GM23248 (cell line): ENCODE measurements around the gene BMP2K. TPM values are rescaled to one million over a fixed set of nuclear protein-coding genes. Genes with fewer than 3 reads are reported as not detected.

Source experiments
- DNase-seq: peaks from one replicate; pipeline ENCODE4 v3.0.0-alpha.2; 2015
- H2AFZ ChIP-seq: fragments of 200-600 bp; sonication (generic); 2 replicates; pipeline ENCODE4 v1.6.1; 2016; ENCODE audit warnings: antibody characterized with exemption
- H3F3A ChIP-seq: fragments of 200-600 bp; sonication (generic); 2 replicates; pipeline ENCODE4 v1.6.1; 2016; ENCODE audit warnings: mild to moderate bottlenecking, antibody characterized with exemption, mixed run types; ENCODE audit not compliant: insufficient read depth
- H3K27ac ChIP-seq: fragments of 200-600 bp; sonication (generic); 2 replicates; pipeline ENCODE4 v1.5.1; 2016; ENCODE audit warnings: mild to moderate bottlenecking
- H3K27me3 ChIP-seq: fragments of 200-600 bp; sonication (generic); replicated peaks from 2 replicates; pipeline ENCODE4 v1.6.1; 2016; ENCODE audit warnings: mild to moderate bottlenecking; ENCODE audit not compliant: insufficient read depth
- H3K36me3 ChIP-seq: fragments of 200-600 bp; sonication (generic); 2 replicates; pipeline ENCODE4 v1.6.1; 2016; ENCODE audit warnings: low read depth, mild to moderate bottlenecking
- H3K4me1 ChIP-seq: fragments of 200-600 bp; sonication (generic); 2 replicates; pipeline ENCODE4 v1.6.1; 2016; ENCODE audit warnings: mild to moderate bottlenecking; ENCODE audit not compliant: insufficient read depth
- H3K4me2 ChIP-seq: fragments of 200-600 bp; sonication (generic); one replicate; pipeline ENCODE4 v1.6.1; 2016; ENCODE audit warnings: mild to moderate bottlenecking; ENCODE audit not compliant: unreplicated experiment
- H3K4me3 ChIP-seq: fragments of 200-600 bp; sonication (generic); 2 replicates; pipeline ENCODE4 v1.5.1; 2016; ENCODE audit warnings: mild to moderate bottlenecking
- H3K79me2 ChIP-seq: fragments of 200-600 bp; sonication (generic); 2 replicates; pipeline ENCODE4 v1.6.1; 2016; ENCODE audit warnings: mild to moderate bottlenecking; ENCODE audit not compliant: insufficient read depth
- H3K9ac ChIP-seq: fragments of 200-600 bp; sonication (generic); 2 replicates; pipeline ENCODE4 v1.6.1; 2016; ENCODE audit warnings: mild to moderate bottlenecking
- H3K9me2 ChIP-seq: fragments of 200-600 bp; sonication (generic); 2 replicates; pipeline ENCODE4 v1.6.1; 2016; ENCODE audit warnings: mixed run types, mild to moderate bottlenecking, moderate library complexity; ENCODE audit not compliant: insufficient read depth
- H3K9me3 ChIP-seq: fragments of 200-600 bp; sonication (generic); one replicate; pipeline ENCODE4 v1.6.1; 2017; ENCODE audit warnings: low read depth
- H4K20me1 ChIP-seq: fragments of 200-600 bp; sonication (generic); 2 replicates; pipeline ENCODE4 v1.6.0; 2016; ENCODE audit not compliant: insufficient read depth
- EZH2 ChIP-seq: fragments of 200-600 bp; sonication (generic); IDR thresholded peaks from 2 replicates; pipeline ENCODE4 v1.6.1; 2018; ENCODE audit warnings: antibody characterized with exemption, mild to moderate bottlenecking; ENCODE audit not compliant: insufficient read depth, poor library complexity, severe bottlenecking
- EZH2phosphoT487 ChIP-seq: fragments of 200-600 bp; sonication (generic); IDR thresholded peaks from 2 replicates; pipeline ENCODE4 v1.6.1; 2018; ENCODE audit warnings: antibody characterized with exemption, moderate library complexity, mild to moderate bottlenecking, low read depth; ENCODE audit not compliant: insufficient read depth
- WGBS, 2 experiments: methylation state at CpG; one replicate each; pipeline ENCODE4 v1.1.6; 2015 to 2017; ENCODE audit warnings: low lambda C conversion rate in 2 of 2, low coverage in 1 of 2; ENCODE audit errors: missing lambda C conversion rate in 2 of 2; 5-methylcytosine and 5-hydroxymethylcytosine counted together
- in situ Hi-C: fragments of 300-500 bp; cut with MboI; formaldehyde crosslinking; loops from 2 replicates; pipeline ENCODE4 v1.15.0; 2020
- polyA plus RNA-seq: library from polyadenylated mRNA; unstranded; fragments of >200 nt; fragmentation: Nextera tagmentation; extraction: Ambion mirVana; gene quantifications from 2 replicates; pipeline ENCODE4 v1.2.1, GENCODE V29; 2016
- total RNA-seq: library from RNA; depleted of rRNA; stranded (reverse); fragments of >200 nt; shearing (Covaris generic); gene quantifications from 2 replicates; pipeline ENCODE4 v1.2.3, GENCODE V29; 2014

BMP2K gene
- total and polyA plus RNA-seq, 2 experiments from 2014 or later, result 11.0 to 53.0 TPM

DNA sequence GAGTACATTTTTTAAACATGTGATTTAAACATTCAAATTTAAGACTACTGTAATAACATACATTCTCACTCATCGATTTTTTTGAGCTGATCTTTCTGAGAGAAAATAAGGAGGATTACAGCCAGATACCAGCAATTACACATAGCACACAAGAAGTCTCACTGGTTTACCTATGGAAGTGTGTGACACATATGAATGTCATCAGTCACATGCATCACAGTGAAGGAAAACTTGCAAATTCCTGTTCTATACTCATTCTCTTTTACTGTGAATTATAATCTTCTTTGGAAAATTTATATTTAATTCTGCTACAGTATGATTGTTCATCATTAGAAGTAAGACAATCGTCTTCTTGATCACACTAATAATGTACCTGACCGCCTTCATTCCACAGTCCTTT lies 21.3 kb upstream of the BMP2K start:
- Histone ChIP-seq H3K9me3 (no peaks in the 10 kb centered on the region), H3K9ac (no peak overlapping the region), H3K9me2 (no peaks in the 10 kb centered on the region), H4K20me1 (no peaks in the 10 kb centered on the region), H3K36me3 (no peaks in the 10 kb centered on the region), H3K79me2 (no peaks in the 10 kb centered on the region), H3K4me1 (0 out of 2 replicates have a peak, but pooled peaks cover 1% of the 10 kb centered on the region), H3K4me2 (no peak overlapping the region), H3K27ac (no peak overlapping the region), H3K27me3 (no peaks in the 10 kb centered on the region), H3F3A (0 out of 2 replicates have a peak, but pooled peaks cover 6% of the 10 kb centered on the region), H2AFZ (no peak overlapping the region), H3K4me3 (no peak overlapping the region)
- DNase-seq, result no peak
- WGBS, 2 experiments, result 75 to 78% methylated on average over 3 of the region's 3 CpGs
- TF ChIP-seq EZH2phosphoT487 (no peak), EZH2 (no peak)
- in situ Hi-C loops, result no loop called here

DNA sequence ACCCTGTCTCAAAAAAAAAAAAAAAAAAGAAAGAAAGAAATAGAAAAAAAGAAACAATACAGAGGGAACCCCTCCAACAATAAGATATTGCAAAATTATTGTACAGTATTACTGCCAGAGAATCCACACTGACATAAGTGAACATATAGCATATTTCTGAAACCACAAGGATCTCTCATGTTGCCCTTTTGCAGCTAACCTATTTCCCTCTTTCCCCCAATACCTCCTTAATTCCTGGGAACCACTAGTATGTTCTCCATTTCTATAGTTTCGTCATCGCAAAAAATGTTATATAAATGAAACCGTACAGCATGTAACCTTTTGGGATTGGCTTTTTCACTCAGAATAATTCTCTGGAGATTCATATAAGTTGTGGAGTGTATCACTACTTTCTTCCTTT lies 20.0 kb upstream of the BMP2K start:
- TF ChIP-seq EZH2phosphoT487, result no peak
- TF ChIP-seq EZH2, result no peak
- in situ Hi-C loops, result no loop called here
- H3F3A ChIP-seq, result 0 out of 2 replicates have a peak, but pooled peaks cover 6% of the 10 kb centered on the region
- H3K9me2 ChIP-seq, result no peaks in the 10 kb centered on the region
- H3K4me2 ChIP-seq, result no peak overlapping the region
- no peaks in the 10 kb centered on the region for H3K27me3 ChIP-seq
- H3K36me3 ChIP-seq, result no peaks in the 10 kb centered on the region
- no peak for DNase-seq
- H3K4me3 ChIP-seq, result no peak overlapping the region
- H3K27ac ChIP-seq, result no peak overlapping the region
- no peak overlapping the region for H3K9ac ChIP-seq
- H3K79me2 ChIP-seq, result no peaks in the 10 kb centered on the region
- no peaks in the 10 kb centered on the region for H3K4me1 ChIP-seq
- H2AFZ ChIP-seq, result no peak overlapping the region
- no peaks in the 10 kb centered on the region for H4K20me1 ChIP-seq
- no peaks in the 10 kb centered on the region for H3K9me3 ChIP-seq
- WGBS, 2 experiments, result 94% methylated on average over 3 of the region's 3 CpGs

DNA sequence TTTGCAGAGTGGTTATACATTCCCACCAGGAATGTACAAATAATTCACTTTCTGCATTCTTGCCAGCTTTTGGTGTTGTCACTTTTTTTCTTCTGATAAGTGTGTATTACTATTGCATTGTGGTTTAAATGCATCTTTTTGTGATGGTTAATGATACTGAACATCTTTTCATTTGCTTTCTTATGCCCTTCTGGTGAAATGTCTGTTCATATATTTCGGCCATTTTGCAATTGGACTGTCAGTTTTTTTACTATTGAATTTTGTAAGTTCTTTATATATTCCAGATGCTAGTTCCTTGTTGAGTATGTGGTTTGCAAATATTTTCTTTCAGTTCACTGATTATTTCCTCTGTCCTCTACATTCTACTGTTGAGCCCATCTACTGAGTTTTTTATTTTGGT lies 19.4 kb upstream of the BMP2K start:
- Histone ChIP-seq H3K4me2 (no peak overlapping the region), H3K79me2 (no peaks in the 10 kb centered on the region), H2AFZ (no peak overlapping the region), H3K27me3 (no peaks in the 10 kb centered on the region), H3K27ac (no peak overlapping the region), H4K20me1 (no peaks in the 10 kb centered on the region), H3K9me2 (no peaks in the 10 kb centered on the region), H3K9ac (no peak overlapping the region), H3K4me1 (no peaks in the 10 kb centered on the region), H3K4me3 (no peak overlapping the region), H3K9me3 (no peaks in the 10 kb centered on the region), H3F3A (0 out of 2 replicates have a peak, but pooled peaks cover 6% of the 10 kb centered on the region), H3K36me3 (no peaks in the 10 kb centered on the region)
- in situ Hi-C loops, result no loop called here
- TF ChIP-seq EZH2phosphoT487, result no peak
- no peak for TF ChIP-seq EZH2
- no peak for DNase-seq
- WGBS, 2 experiments, result 86 to 95% methylated on average over 1 of the region's 1 CpG

DNA sequence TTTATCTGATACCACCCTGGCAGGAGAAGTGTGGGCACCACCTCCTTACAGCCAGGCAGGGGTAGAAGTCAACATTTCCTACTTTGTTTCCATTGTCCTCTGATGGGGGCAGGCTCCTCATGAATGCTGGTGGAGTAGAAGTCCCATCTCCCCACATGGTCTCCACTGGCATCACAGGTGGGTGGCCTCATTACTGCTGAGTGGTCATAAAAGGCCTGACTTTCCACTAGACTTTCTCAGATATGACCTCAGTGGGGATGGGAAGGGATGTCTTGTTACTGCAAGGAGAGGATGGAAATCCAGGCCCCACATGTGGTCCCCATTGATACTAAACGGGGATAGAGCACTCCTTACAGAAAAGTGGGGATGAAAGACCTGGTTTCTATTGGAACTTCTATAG lies 18.6 kb upstream of the BMP2K start:
- DNase-seq, result no peak
- H3K27me3 ChIP-seq, result no peaks in the 10 kb centered on the region
- H3K4me3 ChIP-seq, result no peak overlapping the region
- no peaks in the 10 kb centered on the region for H3K36me3 ChIP-seq
- 0 out of 2 replicates have a peak, but pooled peaks cover 6% of the 10 kb centered on the region for H3F3A ChIP-seq
- no peaks in the 10 kb centered on the region for H3K9me2 ChIP-seq
- H3K4me2 ChIP-seq, result no peak overlapping the region
- H2AFZ ChIP-seq, result no peak overlapping the region
- H4K20me1 ChIP-seq, result no peaks in the 10 kb centered on the region
- H3K9ac ChIP-seq, result no peak overlapping the region
- in situ Hi-C loops, result no loop called here
- H3K27ac ChIP-seq, result no peak overlapping the region
- H3K9me3 ChIP-seq, result no peaks in the 10 kb centered on the region
- TF ChIP-seq EZH2phosphoT487 (no peak), EZH2 (no peak)
- 45 to 62% methylated on average over 1 of the region's 1 CpG for WGBS, 2 experiments
- H3K79me2 ChIP-seq, result no peaks in the 10 kb centered on the region
- no peaks in the 10 kb centered on the region for H3K4me1 ChIP-seq

DNA sequence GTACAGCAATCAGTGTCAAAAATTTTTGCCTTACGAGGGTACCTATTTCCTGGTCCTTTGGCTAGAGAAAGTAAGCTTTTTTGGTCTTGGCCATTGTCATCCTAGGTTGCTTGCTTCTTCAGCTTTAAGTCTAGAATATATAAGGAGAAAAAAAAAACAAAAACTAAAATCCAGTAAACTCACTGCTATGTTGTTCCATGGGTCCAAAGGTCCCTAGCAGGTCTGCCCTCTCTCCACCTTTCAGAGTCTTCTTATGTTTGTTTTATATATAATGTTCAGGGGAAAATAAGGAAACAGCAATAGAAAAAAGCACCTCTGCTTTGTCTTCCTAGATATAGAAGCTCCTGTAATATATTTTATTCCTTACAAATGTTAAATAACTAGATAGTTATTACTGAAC lies 18.1 kb upstream of the BMP2K start:
- TF ChIP-seq EZH2 (no peak), EZH2phosphoT487 (no peak)
- Histone ChIP-seq H3K9ac (no peak overlapping the region), H3K27ac (no peak overlapping the region), H3K4me1 (no peaks in the 10 kb centered on the region), H3K4me3 (no peak overlapping the region), H3K79me2 (no peaks in the 10 kb centered on the region), H4K20me1 (no peaks in the 10 kb centered on the region), H3F3A (0 out of 2 replicates have a peak, but pooled peaks cover 6% of the 10 kb centered on the region), H3K9me2 (no peaks in the 10 kb centered on the region), H3K27me3 (no peaks in the 10 kb centered on the region), H3K36me3 (no peaks in the 10 kb centered on the region), H3K9me3 (no peaks in the 10 kb centered on the region), H3K4me2 (no peak overlapping the region), H2AFZ (no peak overlapping the region)
- in situ Hi-C loops, result no loop called here
- 66 to 79% methylated on average over 1 of the region's 1 CpG for WGBS, 2 experiments
- no peak for DNase-seq
